ENCODE measurements around the gene GPC6.
"Not testable (repeated sequence)": the region's sequence is repeated elsewhere in the genome, so short reads cannot be mapped to it uniquely, and the experiment has no call there.

The GPC6 gene

DNA sequence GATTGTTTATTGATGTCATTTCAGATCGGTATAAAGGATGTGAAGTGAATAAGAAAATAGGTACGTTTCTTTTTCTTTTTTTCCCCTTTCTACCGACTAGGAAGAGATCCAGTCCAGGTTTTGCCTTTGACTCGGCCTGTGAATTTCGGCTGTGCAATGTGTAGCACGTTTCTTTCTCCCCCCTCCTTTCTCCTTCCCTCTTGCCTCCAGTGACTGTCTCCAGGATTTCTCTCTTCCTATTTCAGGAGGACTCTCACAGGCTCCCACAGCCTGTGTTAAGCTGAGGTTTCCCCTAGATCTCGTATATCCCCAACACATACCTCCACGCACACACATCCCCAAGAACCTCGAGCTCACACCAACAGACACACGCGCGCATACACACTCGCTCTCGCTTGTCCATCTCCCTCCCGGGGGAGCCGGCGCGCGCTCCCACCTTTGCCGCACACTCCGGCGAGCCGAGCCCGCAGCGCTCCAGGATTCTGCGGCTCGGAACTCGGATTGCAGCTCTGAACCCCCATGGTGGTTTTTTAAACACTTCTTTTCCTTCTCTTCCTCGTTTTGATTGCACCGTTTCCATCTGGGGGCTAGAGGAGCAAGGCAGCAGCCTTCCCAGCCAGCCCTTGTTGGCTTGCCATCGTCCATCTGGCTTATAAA lies at the start of gene GPC6:
Gene GPC6, plus strand, starts transcription at position 185 of the 657 bp plus-strand sequence.
- no peak for DNase-seq

DNA sequence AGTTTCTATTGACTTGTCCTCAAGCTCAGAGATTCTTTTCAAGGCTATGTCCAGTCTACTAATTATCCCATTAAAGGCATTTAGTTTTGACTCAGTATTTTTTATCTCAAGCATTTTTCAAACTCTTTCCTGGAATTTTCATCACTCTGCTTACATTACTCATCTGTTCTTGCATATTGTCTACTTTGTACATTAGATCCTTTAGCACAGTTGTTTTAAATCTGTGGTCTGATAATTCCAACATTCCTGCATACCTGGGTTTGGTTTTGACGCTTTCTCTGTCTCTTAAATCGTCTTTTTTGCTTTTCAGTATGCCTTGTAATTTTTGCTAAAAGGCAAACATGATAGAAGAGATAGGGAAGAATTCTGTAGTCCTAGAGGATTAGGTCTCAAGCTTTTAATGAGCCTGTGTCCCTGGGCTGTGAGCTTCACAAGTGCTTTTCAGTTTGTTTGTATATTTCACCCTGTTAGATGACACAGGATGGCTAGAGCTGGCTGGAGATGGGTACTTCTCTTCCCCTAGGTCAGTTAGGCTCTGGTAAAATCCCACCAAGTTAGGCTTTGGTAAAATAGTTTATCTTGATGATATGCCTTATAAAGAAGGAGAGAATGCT lies 46.1 kb upstream of the GPC6 start:
- no peak for DNase-seq

DNA sequence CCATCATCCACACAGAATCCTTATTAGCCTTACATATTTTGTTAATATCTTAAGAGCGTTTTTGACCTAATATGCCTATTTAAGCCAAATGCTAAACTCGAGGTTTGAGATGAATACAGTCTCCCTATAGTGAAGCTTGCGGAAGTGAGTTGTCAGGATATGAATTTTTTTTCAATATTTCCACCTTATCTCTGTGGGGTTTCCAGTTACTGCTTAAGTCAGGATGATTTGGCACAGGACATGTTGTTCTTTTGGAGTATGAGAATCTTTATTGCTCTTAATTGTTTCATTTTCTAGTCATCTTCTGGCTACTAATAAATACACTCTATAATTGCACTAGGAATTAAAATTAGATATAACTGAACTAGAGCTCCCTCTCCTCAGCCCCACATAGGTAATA lies 44.2 kb upstream of the GPC6 start:
- no peak for DNase-seq

DNA sequence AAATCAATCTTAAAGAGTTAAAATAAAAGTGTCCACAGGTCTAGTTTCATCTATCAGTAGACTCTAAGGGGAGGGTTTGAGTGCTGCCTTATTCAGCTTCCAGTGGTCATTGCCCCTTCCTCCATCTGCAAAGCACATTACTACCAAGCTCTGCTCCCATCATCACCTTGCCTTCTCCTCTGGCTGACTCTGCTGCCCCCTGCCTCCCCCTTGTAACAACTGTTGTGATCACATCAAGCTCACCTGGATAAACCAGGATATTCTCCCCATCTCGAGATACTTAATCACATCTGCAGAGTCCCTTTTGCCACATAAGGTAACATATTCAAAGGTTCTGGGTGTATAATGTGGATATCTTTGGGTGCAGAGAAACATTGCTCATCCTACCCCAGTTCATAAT lies 43.3 kb upstream of the GPC6 start:
- no peak for DNase-seq

DNA sequence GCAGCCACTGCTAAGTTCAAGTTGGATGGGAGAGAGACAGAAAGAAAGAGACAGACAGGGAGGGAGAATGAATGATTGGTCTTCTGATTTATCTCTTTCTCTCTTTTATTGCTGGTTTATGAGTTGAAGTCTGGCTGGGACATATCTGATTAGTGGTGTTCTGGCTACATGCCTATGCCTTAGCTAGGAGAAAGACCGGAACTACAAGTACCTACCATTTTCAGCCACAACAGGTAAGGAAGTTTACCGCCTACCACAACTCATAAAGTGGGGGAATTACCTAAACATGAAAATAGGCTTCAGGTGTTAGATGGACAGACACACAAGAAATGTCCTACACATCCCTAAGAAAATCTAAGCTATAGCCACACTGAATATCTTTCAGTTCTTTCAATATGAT lies 36.6 kb upstream of the GPC6 start:
- no peak for DNase-seq

DNA sequence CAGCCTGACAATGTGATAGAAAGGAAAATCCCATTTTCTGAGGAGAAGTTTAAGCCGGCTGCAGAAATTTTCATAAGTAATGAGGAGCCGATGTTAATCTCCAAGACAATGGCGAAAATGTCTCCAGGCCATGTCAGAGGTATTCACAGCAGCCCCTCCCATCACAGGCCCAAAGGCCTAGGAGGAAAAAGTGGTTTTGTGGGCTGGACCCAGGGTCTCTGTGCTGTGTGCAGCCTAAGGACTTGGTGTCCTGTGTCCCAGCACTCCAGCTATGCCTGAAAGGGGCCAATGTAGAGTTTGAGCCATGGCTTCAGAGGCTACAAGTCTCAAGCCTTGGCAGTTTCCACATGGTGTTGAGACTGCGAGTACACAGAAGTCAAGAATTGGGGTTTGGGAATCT lies 32.9 kb upstream of the GPC6 start:
- no peak for DNase-seq

DNA sequence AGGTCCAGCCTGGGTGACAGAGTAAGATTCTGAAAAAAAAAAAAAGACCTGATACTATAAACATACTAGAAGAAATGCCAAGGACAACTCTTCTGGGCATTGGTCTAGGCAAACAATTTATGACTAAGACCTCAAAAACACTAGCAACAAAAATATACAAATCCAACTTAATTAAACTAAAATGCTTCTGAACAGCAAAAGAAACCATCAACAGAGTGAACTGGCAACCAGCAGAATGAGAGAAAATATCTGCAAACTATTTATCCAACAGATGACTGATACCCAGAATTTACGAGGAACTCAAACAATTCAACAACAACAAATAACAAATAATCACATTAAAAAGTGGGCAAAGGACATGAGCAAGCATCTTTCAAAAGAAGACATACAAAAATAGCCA lies 26.8 kb upstream of the GPC6 start:
- no peak for DNase-seq

DNA sequence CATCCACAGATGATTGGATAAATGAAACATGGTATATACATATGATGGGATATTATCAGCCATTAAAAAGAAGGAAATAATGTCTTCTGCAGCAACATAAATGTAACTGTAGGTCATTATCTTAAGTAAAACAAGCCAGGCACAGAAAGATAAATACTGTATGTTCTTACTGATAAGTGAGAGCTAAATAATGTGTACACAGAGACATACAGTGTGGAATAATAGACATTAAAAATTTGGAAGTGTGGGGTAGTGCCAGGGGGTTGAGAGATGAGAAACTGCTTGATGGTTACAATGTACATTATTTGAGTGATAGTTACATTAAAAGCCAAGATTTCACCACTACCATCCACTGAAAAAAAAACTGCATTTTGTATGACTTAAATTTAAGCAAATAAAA lies 26.0 kb upstream of the GPC6 start:
- DNase-seq = no peak

DNA sequence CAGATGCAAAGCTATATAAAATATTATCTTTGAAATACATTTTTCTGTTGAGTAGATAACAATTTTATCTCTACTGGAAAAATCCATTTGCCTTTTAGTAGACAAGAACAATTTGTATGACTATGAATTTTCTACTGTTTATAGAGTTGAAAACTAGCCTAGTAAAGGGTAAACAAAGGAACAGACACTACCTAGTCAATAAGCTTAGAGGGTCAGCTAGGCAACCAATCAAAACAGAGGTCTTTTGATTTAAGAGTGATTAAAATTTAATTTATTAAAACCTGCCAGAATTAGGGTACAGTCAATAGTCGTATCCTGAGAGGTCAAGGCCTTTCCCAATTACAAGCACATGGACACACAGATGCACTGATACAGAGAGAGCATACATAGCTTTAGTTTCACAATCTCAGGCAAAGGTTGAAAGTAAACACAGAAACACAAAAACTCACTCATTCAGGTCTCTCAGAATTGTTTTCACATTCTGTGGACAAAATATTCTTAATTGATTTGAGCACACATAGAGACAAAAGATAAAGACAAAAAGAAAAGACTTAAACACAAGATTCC lies 24.5 kb upstream of the GPC6 start:
- DNase-seq = no peak

DNA sequence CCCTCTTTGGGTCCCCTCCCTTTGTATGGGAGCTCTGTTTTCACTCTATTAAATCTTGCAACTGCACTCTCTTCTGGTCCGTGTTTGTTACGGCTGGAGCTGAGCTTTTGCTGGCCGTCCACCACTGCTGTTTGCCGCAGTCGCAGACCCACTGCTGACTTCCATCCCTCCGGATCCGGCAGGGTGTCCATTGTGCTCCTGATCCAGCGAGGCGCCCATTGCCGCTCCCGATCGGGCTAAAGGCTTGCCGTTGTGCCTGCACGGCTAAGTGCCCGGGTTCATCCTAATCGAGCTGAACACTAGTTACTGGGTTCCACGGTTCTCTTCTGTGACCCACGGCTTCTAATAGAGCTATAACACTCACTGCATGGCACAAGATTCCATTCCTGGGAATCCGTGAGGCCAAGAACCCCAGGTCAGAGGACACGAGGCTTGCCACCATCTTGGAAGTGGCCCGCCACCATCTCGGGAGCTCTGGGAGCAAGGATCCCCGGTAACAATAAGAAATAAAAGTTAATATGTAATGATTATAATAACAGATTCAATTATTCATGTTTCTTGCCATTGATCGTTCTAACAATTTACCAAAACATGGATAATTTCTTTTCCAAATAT lies 19.7 kb upstream of the GPC6 start:
- DNase-seq = not testable (repeated sequence)

DNA sequence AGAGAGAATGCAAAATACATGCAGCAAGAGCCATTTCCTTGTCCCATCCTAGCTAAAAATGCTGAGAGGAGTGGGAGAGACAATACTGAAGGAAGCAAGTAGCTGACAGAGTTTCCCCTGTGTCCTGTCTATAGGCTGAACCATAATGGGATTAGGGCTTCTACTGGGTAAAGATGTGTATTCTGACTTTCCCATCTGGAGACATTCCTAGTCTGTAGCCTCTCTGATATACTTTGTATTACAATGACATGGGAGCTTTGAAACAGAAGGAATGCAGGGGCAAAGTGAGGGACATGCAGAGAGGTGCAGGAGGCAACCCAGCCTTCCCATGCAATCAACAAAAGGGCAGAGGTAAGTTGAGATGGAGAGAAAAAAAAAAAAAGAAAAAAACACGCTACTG lies 10.5 kb upstream of the GPC6 start:
- DNase-seq = no peak

DNA sequence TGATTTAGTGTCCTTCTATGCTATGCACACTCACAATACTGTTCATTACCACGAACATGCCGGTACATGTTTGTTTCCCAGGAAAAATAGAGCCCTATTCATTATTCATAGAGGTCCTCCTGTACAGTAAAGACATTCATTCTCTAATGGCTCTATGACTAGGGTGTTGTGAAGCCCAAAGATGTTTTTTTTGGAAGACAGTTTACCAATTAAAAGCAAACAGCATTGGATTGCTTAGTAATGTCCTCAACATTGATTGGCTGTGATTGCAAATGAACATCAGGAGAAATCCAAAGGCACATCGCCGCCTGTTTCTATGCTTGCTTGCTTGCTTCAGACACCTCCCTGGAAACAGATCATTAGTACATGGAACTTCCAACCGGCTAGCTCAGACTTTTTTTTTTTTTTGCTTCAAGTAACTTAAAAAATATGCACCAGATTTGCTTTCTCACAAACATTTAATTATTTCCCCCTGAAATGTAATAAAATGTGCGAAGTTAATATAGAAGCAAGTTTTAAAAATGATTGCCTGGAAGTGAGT lies 8.8 kb upstream of the GPC6 start:
- no peak for DNase-seq

DNA sequence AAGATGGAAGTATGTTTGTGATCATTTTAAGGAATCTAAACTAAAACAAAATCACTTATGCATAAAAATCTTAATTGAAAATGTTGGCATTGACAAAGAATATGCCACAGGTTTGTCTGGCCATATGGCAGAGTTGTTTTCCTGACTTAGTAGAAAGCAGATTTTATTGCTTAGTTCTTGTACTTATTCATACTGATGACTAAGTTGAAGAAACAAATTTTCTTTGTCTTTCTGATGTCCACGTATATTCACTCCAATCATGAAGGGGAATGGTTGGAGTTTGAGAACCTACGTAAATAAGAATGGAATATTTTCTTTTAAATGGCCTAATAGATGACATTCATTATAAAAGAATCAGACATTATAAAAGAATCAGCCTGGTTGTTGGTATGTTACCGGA lies 8.0 kb upstream of the GPC6 start:
- DNase-seq = no peak

DNA sequence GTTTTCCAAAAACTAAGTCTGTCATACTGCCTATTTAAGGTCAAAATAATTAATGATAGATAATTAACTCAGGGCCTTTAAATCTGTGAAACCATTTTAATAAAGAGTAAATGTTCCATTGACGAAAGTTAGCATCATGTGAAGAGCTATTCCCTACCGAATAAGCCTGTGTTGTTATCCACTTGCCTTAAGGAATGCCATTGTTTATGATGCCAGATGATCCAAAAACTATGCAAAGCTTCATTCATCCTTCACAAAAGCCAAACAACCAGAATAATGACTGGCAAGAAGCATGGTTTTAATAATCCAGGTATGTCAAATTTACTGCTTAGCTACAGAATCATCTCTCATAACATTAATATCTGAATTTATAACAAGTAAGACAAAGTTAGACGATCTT lies 6.5 kb upstream of the GPC6 start:
- no peak for DNase-seq

DNA sequence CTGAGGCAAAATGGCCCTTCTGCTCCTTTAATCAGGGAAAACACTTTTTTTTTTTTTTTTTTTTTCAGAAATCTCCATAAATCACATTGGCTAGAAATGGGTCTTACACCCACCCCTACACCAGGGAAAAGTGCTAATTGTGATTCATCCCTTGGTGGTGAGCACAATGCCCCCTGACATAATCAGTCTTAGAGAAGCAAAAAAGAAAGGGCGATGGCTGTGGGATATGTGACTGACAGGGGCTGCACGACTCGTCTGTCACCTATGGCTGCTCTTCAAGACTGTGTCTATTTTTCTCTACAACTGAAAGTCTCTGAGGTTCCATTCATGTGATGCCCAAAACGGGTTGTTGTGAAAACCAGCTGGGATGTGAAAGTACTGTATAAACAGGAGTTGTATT lies 3.6 kb upstream of the GPC6 start:
- no peak for DNase-seq

DNA sequence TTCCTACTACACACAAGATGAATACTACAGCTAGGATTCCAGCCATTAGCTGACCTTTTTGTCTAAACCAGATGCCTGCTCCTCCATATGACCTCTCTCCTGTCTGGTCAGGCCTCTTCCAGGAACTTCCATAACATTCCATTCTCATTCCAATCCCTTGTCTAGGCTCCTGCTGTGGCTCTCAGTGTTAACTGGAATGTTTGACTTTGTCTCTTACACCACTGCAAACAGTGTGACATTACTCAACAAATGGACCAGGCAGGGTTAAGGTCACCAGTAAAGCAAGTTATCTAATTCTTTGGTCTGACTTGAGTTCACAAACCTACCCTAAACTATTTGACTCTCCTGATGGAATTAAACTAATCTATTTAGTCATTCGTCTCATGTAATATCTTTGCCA lies 2.1 kb upstream of the GPC6 start:
- DNase-seq = no peak

DNA sequence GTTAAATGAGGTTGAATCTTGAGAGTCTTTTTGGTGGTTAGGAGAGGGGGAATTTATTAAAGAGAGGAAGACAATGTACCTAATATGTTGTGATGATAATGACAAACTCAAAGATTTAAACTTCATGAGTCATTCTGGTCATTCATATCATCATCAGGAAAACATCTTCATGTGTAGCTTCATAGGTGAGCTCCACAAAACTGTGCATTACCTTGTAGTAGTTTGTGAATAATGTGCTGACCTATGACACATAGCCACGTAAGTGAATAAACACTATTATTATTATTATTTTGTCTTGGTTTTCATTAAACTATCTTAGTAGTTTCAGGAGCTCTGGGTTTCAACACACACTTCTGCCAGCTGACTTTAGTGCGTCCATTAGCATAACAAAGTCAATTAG lies 997 bp upstream of the GPC6 start:
- no peak for DNase-seq

DNA sequence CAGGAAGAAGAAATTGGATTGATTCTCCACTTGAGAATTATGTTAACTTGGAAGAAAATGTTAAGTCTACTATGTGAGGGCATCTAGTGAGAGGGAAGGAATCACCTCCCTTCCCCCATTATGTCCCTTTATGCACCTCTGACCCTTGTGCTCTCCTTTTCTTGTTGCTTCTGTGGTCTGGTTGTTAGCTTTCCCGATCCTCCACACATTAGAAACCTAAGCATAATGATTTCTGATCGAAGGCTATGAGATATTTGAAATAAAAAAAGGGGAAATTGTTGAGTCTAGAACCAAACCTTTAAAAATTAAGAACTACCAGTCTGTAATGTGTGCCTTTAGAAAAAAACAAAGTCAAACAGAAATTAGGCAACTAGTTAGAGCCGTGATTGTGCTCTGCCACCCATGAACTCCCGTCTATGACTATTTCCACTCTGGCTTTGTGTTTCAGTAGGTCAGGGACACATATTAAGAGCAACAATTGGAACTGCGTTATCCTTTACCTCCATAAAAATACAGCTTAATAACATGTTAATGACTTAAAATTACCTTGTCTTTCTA lies 463 bp upstream of the GPC6 start:
- DNase-seq = no peak

DNA sequence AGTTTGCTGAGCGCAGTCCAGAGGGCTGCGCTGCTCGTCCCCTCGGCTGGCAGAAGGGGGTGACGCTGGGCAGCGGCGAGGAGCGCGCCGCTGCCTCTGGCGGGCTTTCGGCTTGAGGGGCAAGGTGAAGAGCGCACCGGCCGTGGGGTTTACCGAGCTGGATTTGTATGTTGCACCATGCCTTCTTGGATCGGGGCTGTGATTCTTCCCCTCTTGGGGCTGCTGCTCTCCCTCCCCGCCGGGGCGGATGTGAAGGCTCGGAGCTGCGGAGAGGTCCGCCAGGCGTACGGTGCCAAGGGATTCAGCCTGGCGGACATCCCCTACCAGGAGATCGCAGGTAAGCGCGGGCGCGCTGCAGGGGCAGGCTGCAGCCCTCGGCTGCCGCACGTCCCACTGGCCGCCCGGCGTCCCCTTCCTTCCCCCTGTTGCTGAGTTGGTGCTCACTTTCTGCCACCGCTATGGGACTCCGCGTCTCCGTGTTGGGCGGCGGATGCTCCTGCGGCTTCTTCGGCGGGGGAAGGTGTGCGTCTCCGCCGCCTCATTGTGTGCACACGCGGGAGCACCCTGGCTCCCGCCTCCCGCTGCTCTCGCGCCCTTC lies 772 bp downstream of the GPC6 start:
- no peak for DNase-seq

DNA sequence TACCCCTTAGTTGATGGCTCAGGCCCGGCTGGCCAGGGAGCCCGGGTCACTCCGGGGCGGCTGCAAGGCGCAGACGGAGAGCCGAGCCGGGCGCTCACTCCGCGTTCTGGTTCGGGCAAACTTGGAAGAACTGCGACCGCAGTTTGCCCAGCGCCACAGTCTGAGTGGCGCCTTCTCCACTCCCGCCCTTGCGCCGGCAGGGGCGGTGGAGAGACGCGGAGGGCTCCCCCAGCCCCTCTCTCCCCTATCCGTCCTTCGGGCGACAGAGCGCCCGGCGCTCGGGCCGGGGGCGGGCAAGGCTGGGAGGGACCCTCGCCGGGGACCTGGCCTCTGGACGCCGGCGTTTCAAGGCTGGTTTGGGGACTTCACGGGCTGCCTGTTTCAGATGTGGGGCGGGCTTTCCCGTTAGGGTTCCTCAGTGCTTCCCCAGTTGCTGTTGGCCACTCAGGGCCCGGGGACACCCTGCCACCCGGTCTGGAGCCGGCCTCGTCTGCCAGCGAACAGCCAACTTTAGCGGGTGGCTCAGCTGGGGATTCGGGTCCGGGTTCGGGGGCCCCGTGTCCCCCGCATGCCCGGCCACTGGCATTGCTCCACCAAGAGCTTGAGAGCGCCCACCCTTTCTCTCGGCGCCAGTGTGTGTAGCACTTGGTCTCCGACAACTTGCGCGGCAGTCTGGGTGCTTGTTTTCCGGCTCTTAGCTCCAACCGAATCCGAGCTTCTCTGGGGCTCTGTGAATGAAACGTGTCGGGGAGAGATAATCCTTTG lies 1.5 kb downstream of the GPC6 start:
- DNase-seq = no peak

DNA sequence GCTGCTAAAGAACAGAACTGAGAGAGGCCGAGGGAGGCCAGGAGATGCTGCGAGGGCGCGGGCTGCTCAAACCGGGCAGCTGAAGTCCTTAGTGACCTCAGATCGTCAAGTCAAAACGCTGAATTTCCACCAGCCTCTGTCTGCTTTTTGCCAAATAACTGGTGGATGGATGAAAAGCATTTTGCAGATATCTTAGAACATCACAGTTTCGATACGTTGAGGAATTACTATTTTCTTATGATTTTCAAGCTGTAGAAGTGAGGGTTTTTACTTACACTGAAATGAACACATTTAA lies 2.0 kb downstream of the GPC6 start:
- no peak for DNase-seq

DNA sequence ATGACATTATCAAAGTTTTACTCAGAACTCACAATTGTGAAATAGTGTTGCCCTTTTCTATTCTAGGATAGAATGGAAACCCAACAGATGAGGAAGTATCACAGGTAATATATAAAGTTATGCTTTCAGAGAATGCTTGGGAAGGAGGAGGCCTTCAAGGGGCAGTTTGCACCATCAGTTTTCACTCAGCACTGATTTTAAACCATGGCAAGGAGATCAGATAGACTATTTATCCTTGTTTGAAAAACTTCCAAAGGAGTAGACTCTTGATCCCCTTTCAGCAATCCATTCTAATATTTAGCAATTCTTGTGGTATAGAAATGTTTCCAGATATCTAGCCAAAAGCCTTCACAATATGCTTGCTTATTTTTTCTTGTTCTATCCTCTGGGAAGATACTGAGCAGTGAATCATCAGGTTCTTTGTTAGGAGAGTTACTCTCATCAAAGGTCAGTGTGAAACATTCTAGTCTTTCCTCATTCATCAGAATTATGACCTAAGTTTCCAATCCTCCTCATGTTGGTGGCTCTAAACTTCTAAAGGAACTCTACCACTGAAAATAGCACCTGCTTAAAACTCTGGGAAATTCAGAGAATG lies 3.8 kb downstream of the GPC6 start:
- DNase-seq = no peak

All from CD4-positive, alpha-beta T cell treated with Interleukin-4 for 4 hours (primary cell).